ENCODE data around the gene CNN2. TPM values are rescaled to one million over a fixed set of nuclear protein-coding genes. Genes with fewer than 3 reads are reported as not detected.

The CNN2 gene
- total RNA-seq, 6 experiments from 2014 or later: 483 to 579 (median 507) TPM

GRCh38 chr19:1080360-1081161 lies 54.2 kb downstream of the CNN2 start:
- TF ChIP-seq CTCF (IDR thresholded peaks at IDR 0.05): no peak
- H3K4me1 Mint-ChIP-seq (ENCODE audit: low read depth): peaks cover 5% of the 10 kb centered on the region; the same call in 1 of the 2 replicates
- no peak overlapping the region for H3K27ac Mint-ChIP-seq

GRCh38 chr19:1081301-1082164 lies 55.1 kb downstream of the CNN2 start:
- Mint-ChIP-seq H3K27ac (no peak overlapping the region), H3K4me1 (ENCODE audit: low read depth) (no peaks in the 10 kb centered on the region), H3K36me3 (ENCODE audit: low read depth) (no peaks in the 10 kb centered on the region), H3K9me3 (no peaks in the 10 kb centered on the region), H3K4me3 (no peak overlapping the region), H3K27me3 (ENCODE audit: insufficient read depth) (no peaks in the 10 kb centered on the region)
- TF ChIP-seq CTCF (IDR thresholded peaks at IDR 0.05): no peak
- DNase-seq: no peak

More at GRCh38 chr19:1080360-1081161, 54.2 kb downstream of the CNN2 start:
- Mint-ChIP-seq H3K27me3 (ENCODE audit: insufficient read depth) (peaks cover under 1% of the 10 kb centered on the region; the same call in 1 of the 2 replicates), H3K4me3 (no peak overlapping the region), H3K36me3 (ENCODE audit: low read depth) (no peaks in the 10 kb centered on the region), H3K9me3 (no peaks in the 10 kb centered on the region)
- no peak for DNase-seq

DNA sequence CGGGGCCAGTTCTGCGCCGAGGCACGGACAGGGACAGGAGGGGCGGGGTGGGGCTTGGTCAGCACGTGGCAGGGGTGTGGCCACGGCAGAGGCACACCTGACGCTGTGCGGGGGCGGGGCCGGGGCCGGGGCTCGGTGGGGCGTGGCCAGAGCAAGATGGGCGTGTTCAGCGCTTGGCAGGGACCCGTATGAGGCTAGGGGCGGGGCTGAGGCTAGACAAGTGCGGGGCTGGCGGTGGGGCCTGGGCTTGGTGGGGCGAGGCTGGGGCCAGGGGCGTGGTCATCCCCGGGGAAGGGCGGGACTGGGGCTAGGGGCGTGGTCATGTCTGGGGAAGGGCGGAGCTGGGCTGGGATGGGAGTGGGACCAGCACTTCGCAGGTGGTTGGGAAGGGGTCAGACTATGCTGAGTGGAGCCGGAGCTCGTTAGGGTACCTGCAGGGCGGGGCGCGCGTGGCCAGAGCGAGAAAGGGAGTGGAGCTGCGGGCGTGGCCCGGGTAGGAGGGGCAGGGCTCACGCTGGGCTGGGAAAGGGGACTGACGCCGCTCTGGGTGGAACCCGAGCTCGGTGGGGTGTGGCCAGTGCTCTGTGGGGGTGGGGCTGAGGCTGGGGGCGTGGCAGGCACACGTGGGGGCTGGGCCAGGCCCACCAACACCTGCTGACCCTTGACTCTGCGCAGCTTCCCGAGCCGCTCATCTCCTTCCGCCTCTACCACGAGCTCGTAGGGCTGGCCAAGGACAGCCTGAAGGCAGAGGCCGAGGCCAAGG lies 55.9 kb downstream of the CNN2 start:
- Mint-ChIP-seq H3K4me1 (ENCODE audit: low read depth) (no peaks in the 10 kb centered on the region), H3K27ac (no peak overlapping the region), H3K27me3 (ENCODE audit: insufficient read depth) (no peaks in the 10 kb centered on the region), H3K36me3 (ENCODE audit: low read depth) (no peaks in the 10 kb centered on the region), H3K9me3 (no peaks in the 10 kb centered on the region), H3K4me3 (no peak overlapping the region)
- TF ChIP-seq CTCF (IDR thresholded peaks at IDR 0.05): no peak
- DNase-seq: no peak

DNA sequence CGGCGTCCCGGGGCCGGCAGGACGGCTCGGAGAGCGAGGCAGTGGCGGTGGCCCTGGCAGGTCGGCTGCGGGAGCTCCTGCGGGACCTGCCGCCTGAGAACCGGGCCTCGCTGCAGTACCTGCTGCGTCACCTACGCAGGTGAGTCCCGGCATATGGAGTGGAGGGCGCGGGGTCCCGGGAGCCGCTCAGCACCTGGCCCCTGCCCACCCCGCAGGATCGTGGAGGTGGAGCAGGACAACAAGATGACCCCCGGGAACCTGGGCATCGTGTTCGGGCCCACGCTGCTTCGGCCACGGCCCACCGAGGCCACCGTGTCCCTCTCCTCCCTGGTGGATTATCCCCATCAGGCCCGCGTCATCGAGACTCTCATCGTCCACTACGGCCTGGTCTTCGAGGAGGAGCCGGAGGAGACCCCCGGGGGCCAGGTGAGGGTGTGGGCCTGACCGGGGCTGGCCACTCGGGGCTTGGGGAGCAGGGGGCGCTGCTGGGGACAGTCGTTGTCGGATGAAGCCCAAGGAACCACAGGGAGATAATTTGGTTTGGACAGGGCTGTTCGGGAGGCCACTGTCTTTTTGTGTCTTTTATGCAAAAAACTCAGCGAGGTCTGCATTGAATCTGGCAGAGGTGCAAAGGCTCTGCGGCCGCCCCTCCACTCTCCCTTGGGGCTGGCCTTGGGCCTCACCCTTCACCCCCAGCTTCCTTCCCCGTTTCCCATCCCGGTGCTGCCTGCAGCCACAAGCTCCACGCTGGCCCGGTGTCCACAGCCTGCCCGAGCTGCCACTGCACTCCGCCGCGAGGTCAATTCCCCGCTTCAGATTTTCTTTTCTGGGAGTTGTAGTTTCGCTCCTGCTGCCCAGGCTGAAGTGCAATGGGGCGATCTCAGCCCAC lies 56.8 kb downstream of the CNN2 start:
- H3K9me3 Mint-ChIP-seq: no peaks in the 10 kb centered on the region
- H3K27me3 Mint-ChIP-seq (ENCODE audit: insufficient read depth): no peaks in the 10 kb centered on the region; the same call in 1 of the 2 replicates
- H3K4me1 Mint-ChIP-seq (ENCODE audit: low read depth): no peaks in the 10 kb centered on the region
- no peaks in the 10 kb centered on the region for H3K36me3 Mint-ChIP-seq (ENCODE audit: low read depth)
- H3K4me3 Mint-ChIP-seq: no peak overlapping the region
- DNase-seq: no peak
- no peak for TF ChIP-seq CTCF (IDR thresholded peaks at IDR 0.05)
- H3K27ac Mint-ChIP-seq: no peak overlapping the region
